Nephron (organoid): ENCODE data around the gene AHRR.
"Not testable (repeated sequence)": the region's sequence is repeated elsewhere in the genome, so short reads cannot be mapped to it uniquely, and the experiment has no call there.

Experiments
- H3K27ac Mint-ChIP-seq, 3 experiments: 2 replicates each; pipeline ENCODE4 v1.8.0; 2020; ENCODE audit warnings: mixed read lengths in 3 of 3, mild to moderate bottlenecking in 2 of 3, moderate library complexity in 1 of 3
- H3K27me3 Mint-ChIP-seq: 2 replicates; pipeline ENCODE4 v1.8.0; 2021; ENCODE audit warnings: low read depth, mild to moderate bottlenecking, moderate library complexity, mixed read lengths
- H3K36me3 Mint-ChIP-seq: 2 replicates; pipeline ENCODE4 v1.8.0; 2020; ENCODE audit warnings: low read depth, mixed read lengths
- H3K4me1 Mint-ChIP-seq: 2 replicates; pipeline ENCODE4 v1.8.0; 2020; ENCODE audit warnings: mixed read lengths
- H3K4me3 Mint-ChIP-seq, 3 experiments: 2 replicates each; pipeline ENCODE4 v1.8.0; 2020; ENCODE audit warnings: mild to moderate bottlenecking in 3 of 3, mixed read lengths in 3 of 3, moderate library complexity in 2 of 3
- H3K9me3 Mint-ChIP-seq: 2 replicates; pipeline ENCODE4 v1.8.0; 2020; ENCODE audit warnings: mixed read lengths
- CTCF ChIP-seq, 3 experiments: fragments of 200-600 bp; sonication (generic); IDR thresholded peaks; one replicate each; pipeline ENCODE4 v1.5.0; 2021; ENCODE audit warnings: antibody characterized with exemption in 3 of 3; ENCODE audit not compliant: unreplicated experiment in 3 of 3

AHRR gene

GRCh38 chr5:470961-471749, 149.6 kb downstream of the AHRR start:
- H3K36me3 Mint-ChIP-seq = peaks cover 4% of the 10 kb centered on the region
- H3K4me1 Mint-ChIP-seq = peaks cover 7% of the 10 kb centered on the region
- TF ChIP-seq CTCF (IDR thresholded peaks at IDR 0.05; ENCODE audit: unreplicated experiment in 3 of 3) = no peak
- H3K4me3 Mint-ChIP-seq = peak overlapping the region; percentile 70 to 82 (median 76)
- H3K9me3 Mint-ChIP-seq = no peaks in the 10 kb centered on the region
- peak overlapping the region; percentile 39 to 54 (median 40) for H3K27ac Mint-ChIP-seq
- H3K27me3 Mint-ChIP-seq = peaks cover 22% of the 10 kb centered on the region

GRCh38 chr5:471750-472058, 150.2 kb downstream of the AHRR start:
- peaks cover 27% of the 10 kb centered on the region for H3K27me3 Mint-ChIP-seq
- peaks cover 7% of the 10 kb centered on the region for H3K4me1 Mint-ChIP-seq
- peak overlapping the region; percentile 70 to 82 (median 76) for H3K4me3 Mint-ChIP-seq
- TF ChIP-seq CTCF (IDR thresholded peaks at IDR 0.05; ENCODE audit: unreplicated experiment in 3 of 3) = no peak
- H3K36me3 Mint-ChIP-seq = no peaks in the 10 kb centered on the region
- peak overlapping the region; percentile 39 to 54 (median 40) for H3K27ac Mint-ChIP-seq
- no peaks in the 10 kb centered on the region for H3K9me3 Mint-ChIP-seq

- H3K27ac Mint-ChIP-seq = peak overlapping the region; percentile 39 to 54 (median 40)
- H3K4me3 Mint-ChIP-seq = peak overlapping the region; percentile 70 to 82 (median 76)
- peaks cover 7% of the 10 kb centered on the region for H3K4me1 Mint-ChIP-seq
- no peak for TF ChIP-seq CTCF (IDR thresholded peaks at IDR 0.05; ENCODE audit: unreplicated experiment in 3 of 3)
- H3K27me3 Mint-ChIP-seq = peaks cover 32% of the 10 kb centered on the region
- no peaks in the 10 kb centered on the region for H3K36me3 Mint-ChIP-seq
- H3K9me3 Mint-ChIP-seq = no peaks in the 10 kb centered on the region
Observed at GRCh38 chr5:472076-472655, 150.7 kb downstream of the AHRR start.

- Mint-ChIP-seq H3K4me1 (peaks cover 7% of the 10 kb centered on the region), H3K27me3 (peaks cover 39% of the 10 kb centered on the region), H3K36me3 (no peaks in the 10 kb centered on the region), H3K4me3 (peak overlapping the region; percentile 71 to 82 (median 76)), H3K9me3 (no peaks in the 10 kb centered on the region), H3K27ac (no peak overlapping the region)
- TF ChIP-seq CTCF (IDR thresholded peaks at IDR 0.05; ENCODE audit: unreplicated experiment in 3 of 3) = no peak
Observed at GRCh38 chr5:472656-473550, 151.4 kb downstream of the AHRR start.

- Mint-ChIP-seq H3K27ac (peak overlapping the region in 1 of 3 experiments; percentile 44), H3K36me3 (no peaks in the 10 kb centered on the region), H3K27me3 (peaks cover 43% of the 10 kb centered on the region), H3K4me1 (peaks cover 7% of the 10 kb centered on the region), H3K4me3 (peak overlapping the region; percentile 86 to 90 (median 89)), H3K9me3 (no peaks in the 10 kb centered on the region)
- no peak for TF ChIP-seq CTCF (IDR thresholded peaks at IDR 0.05; ENCODE audit: unreplicated experiment in 3 of 3)
Observed at GRCh38 chr5:473551-474192, 152.2 kb downstream of the AHRR start.

GRCh38 chr5:474232-474839, 152.8 kb downstream of the AHRR start:
- H3K27me3 Mint-ChIP-seq = peaks cover 43% of the 10 kb centered on the region
- H3K4me3 Mint-ChIP-seq = peak overlapping the region; percentile 86 to 90 (median 89)
- H3K27ac Mint-ChIP-seq = peak overlapping the region in 1 of 3 experiments; percentile 44
- H3K4me1 Mint-ChIP-seq, H3K36me3 Mint-ChIP-seq, H3K9me3 Mint-ChIP-seq: not testable (repeated sequence)
